Stimulated activated CD8-positive, alpha-beta memory T cell treated with anti-CD3 and anti-CD28 coated beads, Interleukin-7, amount 100 ng/mL, for 4 hours (primary cell): Measurements from ENCODE around the gene C19orf53.
"Not testable (repeated sequence)": the region's sequence is repeated elsewhere in the genome, so short reads cannot be mapped to it uniquely, and the experiment has no call there.

ENCODE experiments used
- DNase-seq, 2 donors: peaks; one replicate each; pipeline ENCODE4 v3.0.0-alpha.2; 2020; ENCODE audit warnings: low read depth in 2 of 2

The C19orf53 gene

GRCh38 chr19:13763265-13763664 is 11.0 kb upstream of the C19orf53 start:
- DNase-seq: no peak

- DNase-seq: peak in 1 of 2 donors; percentile 71
Observed at GRCh38 chr19:13764101-13764807, 10.0 kb upstream of the C19orf53 start, which contains the start of gene MRI1. MRI1 (plus strand) TSS chr19:13764522; CDS start chr19:13764589, 67 bp downstream.

DNA sequence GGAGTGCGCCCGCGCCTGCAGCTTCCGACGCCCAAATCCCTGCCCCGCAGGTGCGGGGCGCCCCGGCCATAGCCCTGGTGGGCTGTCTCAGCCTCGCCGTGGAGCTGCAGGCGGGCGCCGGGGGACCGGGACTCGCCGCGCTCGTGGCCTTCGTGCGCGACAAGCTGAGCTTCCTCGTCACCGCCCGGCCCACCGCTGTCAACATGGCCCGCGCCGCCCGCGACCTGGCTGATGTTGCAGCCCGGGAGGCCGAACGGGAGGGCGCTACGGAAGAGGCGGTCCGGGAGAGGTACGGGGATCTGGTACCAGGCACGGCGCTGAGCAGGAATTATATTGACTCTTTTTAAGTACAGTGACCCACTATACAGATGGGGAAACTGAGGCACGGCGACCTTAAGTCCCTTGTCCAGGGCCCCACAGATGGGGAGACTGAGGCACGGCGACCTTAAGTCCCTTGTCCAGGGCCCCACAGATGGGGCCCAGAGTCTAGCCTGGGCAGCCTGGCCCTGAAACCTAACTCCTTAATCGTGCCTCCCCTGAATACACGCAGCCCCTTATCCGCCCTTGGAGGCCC is 9.3 kb upstream of the C19orf53 start:
- DNase-seq: peak in 1 of 2 donors; percentile 29

DNA sequence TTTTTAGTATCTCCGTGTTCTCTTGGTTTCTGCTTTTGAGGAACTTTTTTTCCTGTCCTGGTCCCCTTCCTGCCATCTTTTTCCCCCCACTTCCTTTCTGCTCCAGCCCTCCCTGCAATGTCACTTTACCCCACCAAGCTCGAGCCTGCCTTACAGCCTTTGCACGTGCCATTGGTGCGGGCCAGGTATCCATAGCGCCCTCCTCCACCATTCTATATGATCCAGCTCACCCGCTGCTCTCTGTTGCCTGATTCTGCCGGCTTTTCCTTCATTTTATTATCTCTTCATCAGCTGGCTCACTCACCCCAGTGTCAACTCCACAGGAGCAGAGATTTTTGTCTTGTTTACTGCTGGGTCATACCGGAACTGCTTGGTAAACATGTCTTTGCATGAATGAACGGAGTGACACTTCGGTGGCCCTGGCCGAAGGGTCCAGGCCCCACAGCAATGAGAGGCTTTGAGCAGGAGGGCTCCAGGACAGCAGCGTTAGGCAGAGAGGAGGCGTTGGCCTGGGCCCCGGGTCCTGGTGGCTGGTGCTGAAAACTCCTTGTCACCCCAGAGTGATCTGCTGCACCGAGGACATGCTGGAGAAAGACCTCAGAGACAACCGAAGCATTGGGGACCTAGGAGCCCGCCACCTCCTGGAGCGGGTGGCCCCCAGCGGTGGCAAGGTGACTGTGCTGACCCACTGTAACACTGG is 8.7 kb upstream of the C19orf53 start:
- DNase-seq: no peak

DNA sequence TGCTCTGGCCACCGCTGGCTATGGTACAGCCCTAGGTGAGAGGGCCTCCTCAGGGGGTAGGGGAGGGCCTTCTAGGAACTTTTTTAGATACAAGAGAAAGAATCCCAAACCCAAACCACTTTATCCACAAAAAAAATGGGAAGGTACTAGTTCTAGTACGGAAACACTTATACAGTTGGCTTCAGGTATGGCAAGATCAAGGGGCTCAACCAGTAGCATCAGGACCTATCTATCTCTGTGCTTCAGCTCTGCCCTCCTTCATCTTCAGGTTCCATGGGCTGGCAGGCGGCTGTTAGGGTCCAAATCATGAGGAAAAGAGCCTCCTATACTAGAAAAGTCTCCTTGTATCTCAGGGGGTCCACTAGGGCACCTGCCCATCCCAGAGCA is 8.2 kb upstream of the C19orf53 start:
- DNase-seq: no peak

DNA sequence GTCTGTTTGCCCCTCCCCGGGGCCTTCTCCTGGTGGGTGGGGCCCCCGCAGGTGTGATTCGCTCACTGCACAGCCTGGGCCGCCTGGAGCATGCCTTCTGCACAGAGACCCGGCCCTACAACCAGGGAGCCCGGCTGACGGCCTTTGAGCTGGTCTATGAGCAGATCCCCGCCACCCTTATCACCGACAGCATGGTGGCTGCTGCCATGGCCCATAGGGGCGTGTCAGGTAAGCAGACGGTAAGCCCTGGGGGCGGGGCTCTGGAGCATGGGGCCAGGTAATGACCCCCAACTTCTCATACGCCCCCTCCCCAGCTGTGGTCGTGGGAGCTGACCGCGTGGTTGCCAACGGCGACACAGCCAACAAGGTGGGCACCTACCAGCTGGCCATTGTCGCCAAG is 5.7 kb upstream of the C19orf53 start:
- DNase-seq: no peak

GRCh38 chr19:13770013-13770635 is 4.1 kb upstream of the C19orf53 start:
- no peak for DNase-seq

DNA sequence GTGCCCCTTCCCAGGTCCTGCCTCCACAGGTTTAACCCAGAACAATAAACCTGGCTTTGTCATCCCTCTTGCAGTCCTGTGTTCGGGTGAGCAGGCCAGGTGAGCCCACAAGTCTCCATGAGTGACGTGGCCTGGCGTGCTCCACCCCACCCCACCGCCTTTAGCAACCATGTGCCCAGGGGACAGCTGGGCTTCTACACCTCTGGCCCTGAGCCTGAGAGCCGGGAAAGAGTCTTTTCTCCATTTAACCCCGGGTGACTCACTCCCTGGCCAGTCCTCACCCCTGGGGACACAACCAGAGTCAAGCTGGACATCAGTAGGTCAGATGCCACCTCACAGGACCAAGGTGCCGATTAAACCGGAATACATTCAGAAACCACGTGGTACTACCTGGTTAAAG is 4.1 kb downstream of the C19orf53 start:
- DNase-seq: no peak

DNA sequence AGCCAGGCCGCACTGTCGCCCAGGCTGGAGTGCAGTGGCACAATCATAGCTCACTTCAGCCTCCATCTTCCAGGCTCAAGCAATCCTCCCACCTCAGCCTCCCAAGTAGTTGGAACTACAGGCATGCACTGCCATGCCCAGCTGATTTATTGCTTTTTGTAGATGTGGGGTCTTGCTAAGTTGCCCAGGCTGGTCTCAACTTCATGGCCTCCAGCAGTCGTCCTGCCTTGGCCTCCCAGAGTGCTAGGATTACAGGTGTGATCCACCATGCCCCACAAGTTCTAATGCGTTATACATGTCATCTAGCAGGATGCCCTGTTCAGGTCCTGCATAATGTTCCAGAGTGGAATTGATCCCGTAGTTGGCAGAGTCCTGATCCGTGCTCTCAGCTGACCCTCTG is 4.6 kb downstream of the C19orf53 start:
- no peak for DNase-seq

- not testable (repeated sequence) for DNase-seq
Observed at GRCh38 chr19:13779794-13780193, 5.5 kb downstream of the C19orf53 start.

GRCh38 chr19:13781547-13781946 is 7.3 kb downstream of the C19orf53 start:
- no peak for DNase-seq

DNA sequence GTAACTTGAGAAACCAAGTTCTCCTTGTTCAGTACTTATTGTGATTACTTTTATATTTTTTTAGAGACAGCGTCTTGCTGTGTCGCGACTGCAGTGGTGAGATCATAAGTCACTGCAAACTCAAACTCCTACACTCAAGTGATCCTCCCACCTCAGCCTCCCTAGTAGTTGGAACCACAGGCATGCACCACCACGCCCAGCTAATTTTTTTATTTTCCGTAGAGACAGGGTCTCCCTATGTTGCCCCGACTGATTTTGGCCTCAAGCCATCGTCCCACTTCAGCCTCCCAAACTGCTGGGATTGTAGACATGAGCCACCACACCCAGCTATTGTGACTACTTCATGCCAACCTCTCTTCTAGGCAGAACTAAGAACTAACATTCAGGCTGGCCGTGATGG is 8.3 kb downstream of the C19orf53 start:
- no peak for DNase-seq

GRCh38 chr19:13783565-13784500 is 9.6 kb downstream of the C19orf53 start:
- no peak for DNase-seq

DNA sequence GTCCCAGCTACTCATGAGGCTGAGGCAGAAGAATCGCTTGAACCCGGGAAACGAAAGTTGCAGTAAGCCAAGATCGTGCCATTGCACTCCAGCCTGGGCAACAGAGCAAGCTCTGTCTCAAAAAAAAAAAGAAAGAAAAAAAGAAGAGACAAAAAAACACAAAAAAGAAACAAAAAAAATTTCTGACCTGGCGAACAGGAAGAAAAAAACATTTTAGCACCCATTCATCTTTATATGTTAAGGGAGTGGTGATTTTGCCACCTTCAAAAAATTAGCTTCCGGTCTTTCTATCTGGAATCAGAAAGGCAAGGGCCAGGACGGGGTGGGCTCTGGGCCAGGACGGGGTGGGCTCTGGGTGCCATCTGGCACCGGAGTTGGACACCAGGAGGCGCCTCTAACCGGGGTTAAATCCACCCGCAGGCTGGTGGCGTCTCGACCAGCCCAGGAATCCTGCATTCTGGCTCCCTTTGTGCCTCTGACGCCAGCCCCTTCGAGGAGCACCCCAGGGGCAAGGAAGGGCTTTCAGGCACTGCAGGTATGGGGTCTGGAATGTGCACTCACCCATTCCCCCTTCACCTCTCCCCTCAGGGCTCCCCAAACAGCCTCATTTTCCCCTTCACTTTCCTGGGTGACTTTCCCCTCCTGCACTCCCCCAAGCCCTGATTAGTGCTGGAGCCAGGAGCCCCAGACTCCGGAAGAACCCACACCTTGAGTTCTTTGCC is 10.6 kb downstream of the C19orf53 start:
- peak; percentile 33 to 61 for DNase-seq

DNA sequence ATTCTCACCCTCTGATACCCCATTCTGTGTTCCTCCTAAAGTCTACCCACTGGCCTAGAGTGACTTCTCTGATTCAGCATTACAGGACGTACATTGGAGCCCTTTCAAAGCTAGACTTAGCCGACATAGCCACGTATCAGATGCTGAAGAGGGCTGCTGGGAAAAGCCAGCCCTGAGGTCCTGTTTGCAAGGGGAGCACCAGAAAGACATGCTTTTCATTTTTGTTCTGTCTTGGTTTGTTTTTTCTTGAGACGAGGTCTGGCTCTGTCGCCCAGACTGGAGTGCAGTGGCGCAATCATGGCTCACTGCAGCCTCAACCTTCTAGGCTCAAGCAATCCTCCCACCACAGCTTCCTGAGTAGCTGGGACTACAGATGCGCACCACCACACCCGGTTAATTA is 14.7 kb downstream of the C19orf53 start:
- no peak for DNase-seq

DNA sequence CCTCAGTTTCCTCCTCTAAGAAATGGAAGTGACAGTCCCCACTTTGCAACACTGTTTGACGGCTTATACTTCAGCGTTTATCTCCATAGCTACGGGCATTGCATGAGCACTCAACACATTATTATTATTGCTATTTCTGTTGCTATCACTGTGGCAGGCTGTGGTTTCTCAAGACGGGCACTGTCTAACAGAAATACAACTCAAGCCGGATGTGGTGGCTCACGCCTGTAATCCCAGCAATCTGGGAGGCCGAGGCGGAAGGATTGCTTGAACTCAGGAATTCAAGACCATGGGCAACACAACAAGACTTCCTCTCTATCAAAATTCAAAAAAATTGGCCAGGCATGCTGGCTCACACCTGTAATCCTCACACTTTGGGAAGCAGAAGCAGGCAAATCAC is 16.1 kb downstream of the C19orf53 start:
- DNase-seq: peak; percentile 21

GRCh38 chr19:13793317-13793716 is 19.1 kb downstream of the C19orf53 start:
- DNase-seq: not testable (repeated sequence)

GRCh38 chr19:13794398-13794756 is 20.1 kb downstream of the C19orf53 start:
- no peak for DNase-seq

DNA sequence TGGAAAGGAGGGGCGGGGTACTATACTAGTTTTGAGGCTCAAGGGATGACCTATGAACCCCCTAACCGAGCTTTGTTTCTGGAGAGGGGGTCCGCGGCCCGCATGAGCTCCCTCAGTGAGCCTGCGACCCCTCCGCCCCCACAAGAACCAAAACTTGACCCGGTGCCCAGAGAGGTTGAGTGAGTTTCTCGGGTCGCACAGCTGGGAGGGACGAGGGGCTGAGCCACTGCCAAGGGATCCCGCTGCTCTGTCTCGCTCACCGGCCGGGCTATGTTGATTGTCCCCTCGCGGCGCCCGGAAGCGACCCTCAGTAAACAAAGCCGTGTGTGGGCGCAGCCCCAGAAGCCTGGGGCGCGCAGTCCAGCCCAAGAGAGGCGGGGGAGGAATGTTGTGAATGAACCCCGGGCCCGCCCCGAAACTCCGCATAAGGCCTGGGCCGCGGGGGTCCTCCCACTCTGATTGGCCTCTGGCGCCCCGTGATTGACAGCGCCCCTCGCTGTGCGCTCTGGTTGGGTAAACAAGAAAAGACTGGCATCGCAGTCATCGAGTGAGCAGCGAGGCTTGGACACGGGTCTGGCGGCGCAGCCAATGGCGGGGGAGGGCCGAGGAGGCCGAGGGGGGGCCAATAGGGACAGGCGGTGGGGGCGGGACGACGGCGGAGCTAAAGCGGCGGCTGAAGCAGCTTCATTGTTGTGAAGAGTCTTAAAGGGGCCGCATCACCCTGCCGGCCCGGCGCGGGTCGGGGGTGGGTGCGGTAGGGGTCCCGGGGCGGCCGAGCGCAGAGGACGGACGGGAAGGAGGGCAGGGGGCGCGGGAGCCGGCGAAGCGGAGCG is 20.7 kb downstream of the C19orf53 start, which contains the start of gene ZSWIM4:
Gene ZSWIM4, plus strand, starts transcription at position 687 of the 833 bp plus-strand sequence. CDS start 206 bp downstream, outside the sequence.
- peak; percentile 86 to 93 for DNase-seq
